ENCODE measurements around the gene CD160. TPM values are rescaled to one million over a fixed set of nuclear protein-coding genes. Genes with fewer than 3 reads are reported as not detected.

CD160 gene
- total RNA-seq, 2 experiments from 2014 or later = not detected

GRCh38 chr1:145750426-145750825 is 31.1 kb downstream of the CD160 start:
- H3K4me3 ChIP-seq (ENCODE audit: low read length) = no peak overlapping the region
- H3K9me3 ChIP-seq (ENCODE audit: control insufficient read depth in 1 of 2, insufficient read depth in 1 of 2, low read length in 2 of 2) = no peaks in the 10 kb centered on the region
- no peak overlapping the region for H3K27ac ChIP-seq (ENCODE audit: low read depth in 1 of 2, low read length in 2 of 2)
- Mint-ChIP-seq H3K36me3 (ENCODE audit: low read depth) (peaks cover 87% of the 10 kb centered on the region), H3K27me3 (no peaks in the 10 kb centered on the region), H3K9me3 (no peaks in the 10 kb centered on the region), H3K27ac (no peak overlapping the region), H3K4me1 (ENCODE audit: low read depth) (no peaks in the 10 kb centered on the region), H3K4me3 (no peak overlapping the region)
- H3K27me3 ChIP-seq (ENCODE audit: control insufficient read depth in 1 of 2, insufficient read depth in 2 of 2, low read length in 2 of 2) = no peaks in the 10 kb centered on the region
- no peaks in the 10 kb centered on the region for H3K4me1 ChIP-seq (ENCODE audit: insufficient read depth, low read length)
- intact Hi-C loops (cut with DNase I, micrococcal nuclease) = no loop called here
- CTCF ChIA-PET = no interaction called here
- no peak for DNase-seq
- no peak for TF ChIP-seq CTCF (IDR thresholded peaks at IDR 0.05)
- POLR2A ChIA-PET = interaction anchor here (0.6 kb wide), 1 partner anchor 285 kb away, joined by 3 read pairs; no protein-coding TSS in a partner anchor
- ATAC-seq (ENCODE audit: poor library complexity) = no peak
- peaks cover 64% of the 10 kb centered on the region for H3K36me3 ChIP-seq (ENCODE audit: insufficient read depth, low read length)

GRCh38 chr1:145751491-145752037 is 32.3 kb downstream of the CD160 start:
- TF ChIP-seq CTCF (IDR thresholded peaks at IDR 0.05) = no peak
- Histone ChIP-seq H3K27me3 (ENCODE audit: control insufficient read depth in 1 of 2, insufficient read depth in 2 of 2, low read length in 2 of 2) (no peaks in the 10 kb centered on the region), H3K27ac (ENCODE audit: low read depth in 1 of 2, low read length in 2 of 2) (no peak overlapping the region), H3K36me3 (ENCODE audit: insufficient read depth, low read length) (peaks cover 53% of the 10 kb centered on the region), H3K4me3 (ENCODE audit: low read length) (no peak overlapping the region), H3K9me3 (ENCODE audit: control insufficient read depth in 1 of 2, insufficient read depth in 1 of 2, low read length in 2 of 2) (no peaks in the 10 kb centered on the region), H3K4me1 (ENCODE audit: insufficient read depth, low read length) (no peaks in the 10 kb centered on the region)
- ATAC-seq (ENCODE audit: poor library complexity) (no peak), DNase-seq (no peak)
- Mint-ChIP-seq H3K4me3 (no peak overlapping the region), H3K27ac (no peak overlapping the region), H3K9me3 (no peaks in the 10 kb centered on the region), H3K27me3 (no peaks in the 10 kb centered on the region), H3K4me1 (ENCODE audit: low read depth) (no peaks in the 10 kb centered on the region), H3K36me3 (ENCODE audit: low read depth) (peaks cover 87% of the 10 kb centered on the region)
- ChIA-PET CTCF (no interaction called here), POLR2A (no interaction called here)
- intact Hi-C loops (cut with DNase I, micrococcal nuclease) = no loop called here

- no peaks in the 10 kb centered on the region for H3K27me3 ChIP-seq (ENCODE audit: control insufficient read depth in 1 of 2, insufficient read depth in 2 of 2, low read length in 2 of 2)
- peaks cover 0 to 8% of the 10 kb centered on the region in 2 experiments for H3K9me3 ChIP-seq (ENCODE audit: control insufficient read depth in 1 of 2, insufficient read depth in 1 of 2, low read length in 2 of 2)
- no peak for DNase-seq
- Mint-ChIP-seq H3K4me3 (no peak overlapping the region), H3K9me3 (no peaks in the 10 kb centered on the region), H3K36me3 (ENCODE audit: low read depth) (peaks cover 78% of the 10 kb centered on the region), H3K4me1 (ENCODE audit: low read depth) (no peaks in the 10 kb centered on the region), H3K27me3 (no peaks in the 10 kb centered on the region), H3K27ac (no peak overlapping the region)
- no peak overlapping the region for H3K27ac ChIP-seq (ENCODE audit: low read depth in 1 of 2, low read length in 2 of 2)
- no peak overlapping the region for H3K4me3 ChIP-seq (ENCODE audit: low read length)
- TF ChIP-seq CTCF (IDR thresholded peaks at IDR 0.05) = no peak
- CTCF ChIA-PET = no interaction called here
- peaks cover 30% of the 10 kb centered on the region for H3K36me3 ChIP-seq (ENCODE audit: insufficient read depth, low read length)
- intact Hi-C loops (cut with DNase I, micrococcal nuclease) = no loop called here
- POLR2A ChIA-PET = no interaction called here
- no peaks in the 10 kb centered on the region for H3K4me1 ChIP-seq (ENCODE audit: insufficient read depth, low read length)
- no peak for ATAC-seq (ENCODE audit: poor library complexity)
These were observed 38.1 kb downstream of the CD160 start for GRCh38 chr1:145757420-145757819.

All from CD4-positive, alpha-beta T cell (primary cell).